ENCODE results near the gene CLDN6. TPM values are rescaled to one million over a fixed set of nuclear protein-coding genes. Genes with fewer than 3 reads are reported as not detected.

The CLDN6 gene
- total and polyA plus RNA-seq, 9 of the 15 experiments (the other 6 are each of a cell fraction or from before 2014, with no cell fraction given) = 0.22 to 0.75 (median 0.38) TPM; not detected in 3

- TF ChIP-seq HDAC1 (IDR thresholded peaks at IDR 0.05) (peak in 1 of 2 experiments; percentile 67; a peak in 2 of 4 replicates), SREBF1 (IDR thresholded peaks at IDR 0.05; ENCODE audit: borderline replicate concordance, low read depth, low read length) (no peak), ZNF586 (CRISPR knock-in tag; conservative IDR thresholded peaks at IDR 0.05) (no peak), ZBTB7A (IDR thresholded peaks at IDR 0.05; ENCODE audit: borderline replicate concordance, control insufficient read depth, low read depth, low read length) (peak; percentile 75; the same call in 1 of the 2 replicates), PTBP1 (IDR thresholded peaks at IDR 0.05; ENCODE audit: low read depth, low read length) (no peak), MED1 (CRISPR knock-in tag; IDR thresholded peaks at IDR 0.05; ENCODE audit: borderline replicate concordance) (no peak), NR2C2 (CRISPR knock-in tag; IDR thresholded peaks at IDR 0.05) (no peak), NR2C2 (tag; IDR thresholded peaks at IDR 0.05) (no peak), NR4A1 (CRISPR knock-in tag; IDR thresholded peaks at IDR 0.05) (no peak), NR4A1 (tag; IDR thresholded peaks at IDR 0.05) (0 out of 2 replicates have a peak, but pooled peaks have one; percentile 45), ZNF445 (CRISPR knock-in tag; IDR thresholded peaks at IDR 0.05; ENCODE audit: low read depth) (no peak), JUNB (CRISPR knock-in tag; conservative IDR thresholded peaks at IDR 0.05) (no peak), TCF3 (CRISPR knock-in tag; IDR thresholded peaks at IDR 0.05) (peak; percentile 14; the same call in 1 of the 2 replicates), UBTF (IDR thresholded peaks at IDR 0.05; ENCODE audit: borderline replicate concordance in 1 of 2, low read depth in 2 of 2, low read length in 2 of 2) (0 out of 4 replicates have a peak, but pooled peaks of 1 of the 2 experiments have one; percentile 24), POLR2A (conservative IDR thresholded peaks at IDR 0.05) (peak; percentile 70), HNRNPL (IDR thresholded peaks at IDR 0.05; ENCODE audit: low read depth, low read length) (no peak), THAP7 (CRISPR knock-in tag; IDR thresholded peaks at IDR 0.05) (no peak)
- TF ChIP-seq, protein P1, sequence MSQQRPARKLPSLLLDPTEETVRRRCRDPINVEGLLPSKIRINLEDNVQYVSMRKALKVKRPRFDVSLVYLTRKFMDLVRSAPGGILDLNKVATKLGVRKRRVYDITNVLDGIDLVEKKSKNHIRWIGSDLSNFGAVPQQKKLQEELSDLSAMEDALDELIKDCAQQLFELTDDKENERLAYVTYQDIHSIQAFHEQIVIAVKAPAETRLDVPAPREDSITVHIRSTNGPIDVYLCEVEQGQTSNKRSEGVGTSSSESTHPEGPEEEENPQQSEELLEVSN (IDR thresholded peaks at IDR 0.05; ENCODE audit: borderline replicate concordance in 1 of 2, extremely low read depth in 1 of 2, insufficient read depth in 1 of 2, insufficient read length in 1 of 2, low read depth in 1 of 2, low read length in 1 of 2, poor library complexity in 1 of 2, severe bottlenecking in 1 of 2) = peak; percentile 21 to 54
These were observed 13.2 kb downstream of the CLDN6 start (continued) for GRCh38 chr16:3004781-3005284.

Measured in K562 (cell line).